Measurements from ENCODE around the gene C1orf50.

The C1orf50 gene

GRCh38 chr1:42757892-42758275 lies 9.2 kb upstream of the C1orf50 start:
- Histone ChIP-seq H3K4me1 (no peaks in the 10 kb centered on the region), H3K27ac (no peak overlapping the region), H2AFZ (no peak overlapping the region), H3K9ac (no peak overlapping the region), H3K9me3 (ENCODE audit: control insufficient read depth, low read length) (no peaks in the 10 kb centered on the region), H3K4me3 (ENCODE audit: low read depth, low read length) (no peak overlapping the region), H3K79me2 (no peaks in the 10 kb centered on the region), H3K4me2 (ENCODE audit: low read length) (no peak overlapping the region), H3K27me3 (ENCODE audit: control insufficient read depth, insufficient read depth, low read length) (no peaks in the 10 kb centered on the region), H3K36me3 (ENCODE audit: control insufficient read depth, insufficient read depth, low read length) (no peaks in the 10 kb centered on the region)
- no peak for TF ChIP-seq CTCF (IDR thresholded peaks at IDR 0.05)

DNA sequence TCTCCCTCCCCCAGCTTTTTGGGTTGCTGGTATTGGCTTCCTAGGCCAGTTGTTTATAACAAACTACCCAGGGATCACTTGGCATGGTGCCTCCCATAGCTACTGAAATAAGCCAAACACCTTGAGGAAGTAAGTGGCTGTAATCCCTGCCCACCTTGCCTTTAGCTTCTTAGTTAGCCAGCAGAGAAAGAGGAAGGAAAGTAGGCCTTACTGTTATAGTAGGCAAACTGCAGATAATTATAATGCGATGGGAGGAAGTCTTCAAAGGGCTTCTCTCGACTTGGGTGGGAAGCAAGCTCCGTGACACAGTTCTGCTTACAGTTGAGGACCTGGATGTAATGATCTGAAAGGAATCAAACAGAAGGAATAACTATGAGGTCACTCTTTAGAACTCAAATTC lies 8.4 kb upstream of the C1orf50 start:
- H3K9ac ChIP-seq, result no peak overlapping the region
- no peaks in the 10 kb centered on the region for H3K79me2 ChIP-seq
- no peaks in the 10 kb centered on the region for H3K27me3 ChIP-seq (ENCODE audit: control insufficient read depth, insufficient read depth, low read length)
- no peaks in the 10 kb centered on the region for H3K9me3 ChIP-seq (ENCODE audit: control insufficient read depth, low read length)
- H3K27ac ChIP-seq, result no peak overlapping the region
- H3K4me2 ChIP-seq (ENCODE audit: low read length), result no peak overlapping the region
- no peaks in the 10 kb centered on the region for H3K4me1 ChIP-seq
- no peak for TF ChIP-seq CTCF (IDR thresholded peaks at IDR 0.05)
- H2AFZ ChIP-seq, result no peak overlapping the region
- H3K36me3 ChIP-seq (ENCODE audit: control insufficient read depth, insufficient read depth, low read length), result no peaks in the 10 kb centered on the region
- no peak overlapping the region for H3K4me3 ChIP-seq (ENCODE audit: low read depth, low read length)

DNA sequence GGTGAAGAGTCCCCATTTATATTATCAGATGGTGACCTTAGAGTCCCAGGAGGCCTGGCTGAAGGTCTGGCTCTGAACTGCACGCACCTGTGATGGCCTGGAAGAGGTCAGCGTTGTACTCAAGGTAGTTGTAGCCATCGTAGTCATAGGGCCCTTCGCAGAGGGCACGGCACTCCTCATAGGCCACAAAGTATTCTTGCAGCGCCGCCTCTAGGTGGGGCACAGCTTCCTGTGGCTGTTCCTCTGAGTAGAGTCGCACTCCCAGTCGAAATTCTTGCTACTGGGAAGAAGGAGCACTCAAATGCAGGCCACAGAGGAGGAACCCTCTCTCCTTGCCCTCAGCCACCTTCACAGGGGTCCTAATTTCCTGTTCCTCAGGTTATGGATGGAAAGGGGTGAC lies 7.9 kb upstream of the C1orf50 start:
- Histone ChIP-seq H3K79me2 (no peaks in the 10 kb centered on the region), H3K36me3 (ENCODE audit: control insufficient read depth, insufficient read depth, low read length) (no peaks in the 10 kb centered on the region), H3K9ac (no peak overlapping the region), H3K9me3 (ENCODE audit: control insufficient read depth, low read length) (no peaks in the 10 kb centered on the region), H2AFZ (no peak overlapping the region), H3K4me3 (ENCODE audit: low read depth, low read length) (no peak overlapping the region), H3K27ac (no peak overlapping the region), H3K4me2 (ENCODE audit: low read length) (no peak overlapping the region), H3K4me1 (no peaks in the 10 kb centered on the region), H3K27me3 (ENCODE audit: control insufficient read depth, insufficient read depth, low read length) (no peaks in the 10 kb centered on the region)
- no peak for TF ChIP-seq CTCF (IDR thresholded peaks at IDR 0.05)

GRCh38 chr1:42761567-42761966 lies 5.5 kb upstream of the C1orf50 start:
- H3K4me3 ChIP-seq (ENCODE audit: low read depth, low read length), result no peak overlapping the region
- H3K79me2 ChIP-seq, result no peaks in the 10 kb centered on the region
- no peak overlapping the region for H3K4me2 ChIP-seq (ENCODE audit: low read length)
- no peaks in the 10 kb centered on the region for H3K27me3 ChIP-seq (ENCODE audit: control insufficient read depth, insufficient read depth, low read length)
- no peaks in the 10 kb centered on the region for H3K36me3 ChIP-seq (ENCODE audit: control insufficient read depth, insufficient read depth, low read length)
- H2AFZ ChIP-seq, result no peak overlapping the region
- no peaks in the 10 kb centered on the region for H3K9me3 ChIP-seq (ENCODE audit: control insufficient read depth, low read length)
- H3K4me1 ChIP-seq, result peaks cover 5% of the 10 kb centered on the region
- H3K27ac ChIP-seq, result no peak overlapping the region
- no peak for TF ChIP-seq CTCF (IDR thresholded peaks at IDR 0.05)
- no peak overlapping the region for H3K9ac ChIP-seq

- no peaks in the 10 kb centered on the region for H3K9me3 ChIP-seq (ENCODE audit: control insufficient read depth, low read length)
- no peak for TF ChIP-seq CTCF (IDR thresholded peaks at IDR 0.05)
- no peaks in the 10 kb centered on the region for H3K36me3 ChIP-seq (ENCODE audit: control insufficient read depth, insufficient read depth, low read length)
- H3K27me3 ChIP-seq (ENCODE audit: control insufficient read depth, insufficient read depth, low read length), result no peaks in the 10 kb centered on the region
- peaks cover 5% of the 10 kb centered on the region for H3K4me1 ChIP-seq
- no peak overlapping the region for H3K9ac ChIP-seq
- H2AFZ ChIP-seq, result no peak overlapping the region
- H3K27ac ChIP-seq, result no peak overlapping the region
- H3K4me3 ChIP-seq (ENCODE audit: low read depth, low read length), result no peak overlapping the region
- no peaks in the 10 kb centered on the region for H3K79me2 ChIP-seq
- no peak overlapping the region for H3K4me2 ChIP-seq (ENCODE audit: low read length)
These were observed 4.8 kb upstream of the C1orf50 start for GRCh38 chr1:42762269-42762668.

Data from parathyroid adenoma (tissue), 2 donors.